ENCODE measurements around the gene TMEM161A.
"Not testable (repeated sequence)": the region's sequence is repeated elsewhere in the genome, so short reads cannot be mapped to it uniquely, and the experiment has no call there.

Gene TMEM161A

GRCh38 chr19:19138109-19138981 lies at the start of gene TMEM161A:
TMEM161A (minus strand) TSS chr19:19138478; CDS start chr19:19138428, 50 bp downstream.
- peak; percentile 83 to 91 for DNase-seq (ENCODE audit: low read depth in 2 of 2, low spot score in 1 of 2)

GRCh38 chr19:19186742-19187141 lies 48.5 kb upstream of the TMEM161A start:
- no peak for DNase-seq (ENCODE audit: low read depth in 2 of 2, low spot score in 1 of 2)

- peak in 1 of 2 donors; percentile 41 for DNase-seq (ENCODE audit: low read depth in 2 of 2, low spot score in 1 of 2)
Observed at GRCh38 chr19:19185853-19186740, 47.8 kb upstream of the TMEM161A start.

GRCh38 chr19:19181488-19181998 lies 43.3 kb upstream of the TMEM161A start:
- DNase-seq (ENCODE audit: low read depth in 2 of 2, low spot score in 1 of 2), result no peak

GRCh38 chr19:19179548-19180441 lies 41.5 kb upstream of the TMEM161A start:
- DNase-seq (ENCODE audit: low read depth in 2 of 2, low spot score in 1 of 2), result no peak

- no peak for DNase-seq (ENCODE audit: low read depth in 2 of 2, low spot score in 1 of 2)
Observed at GRCh38 chr19:19176950-19177349, 38.7 kb upstream of the TMEM161A start.

- not testable (repeated sequence) for DNase-seq (ENCODE audit: low read depth in 2 of 2, low spot score in 1 of 2)
Observed at GRCh38 chr19:19173243-19173642, 35.0 kb upstream of the TMEM161A start.

GRCh38 chr19:19171821-19172532 lies 33.7 kb upstream of the TMEM161A start:
- no peak for DNase-seq (ENCODE audit: low read depth in 2 of 2, low spot score in 1 of 2)

GRCh38 chr19:19170873-19171672 lies 32.8 kb upstream of the TMEM161A start:
- DNase-seq (ENCODE audit: low read depth in 2 of 2, low spot score in 1 of 2), result no peak

GRCh38 chr19:19170053-19170872 lies 32.0 kb upstream of the TMEM161A start, which contains the start of gene MEF2B:
MEF2B (minus strand) TSS chr19:19170263; CDS start chr19:19150735, 19,528 bp downstream.
- peak; percentile 38 to 53 for DNase-seq (ENCODE audit: low read depth in 2 of 2, low spot score in 1 of 2)

GRCh38 chr19:19169236-19170052 lies 31.2 kb upstream of the TMEM161A start:
- no peak for DNase-seq (ENCODE audit: low read depth in 2 of 2, low spot score in 1 of 2)

GRCh38 chr19:19167612-19168011 lies 29.3 kb upstream of the TMEM161A start:
- no peak for DNase-seq (ENCODE audit: low read depth in 2 of 2, low spot score in 1 of 2)

GRCh38 chr19:19165396-19165795 lies 27.1 kb upstream of the TMEM161A start:
- no peak for DNase-seq (ENCODE audit: low read depth in 2 of 2, low spot score in 1 of 2)

GRCh38 chr19:19162495-19162894 lies 24.2 kb upstream of the TMEM161A start:
- DNase-seq (ENCODE audit: low read depth in 2 of 2, low spot score in 1 of 2), result no peak

GRCh38 chr19:19160461-19161035 lies 22.3 kb upstream of the TMEM161A start:
- no peak for DNase-seq (ENCODE audit: low read depth in 2 of 2, low spot score in 1 of 2)

- no peak for DNase-seq (ENCODE audit: low read depth in 2 of 2, low spot score in 1 of 2)
Observed at GRCh38 chr19:19159534-19159933, 21.3 kb upstream of the TMEM161A start.

- DNase-seq (ENCODE audit: low read depth in 2 of 2, low spot score in 1 of 2), result no peak
Observed at GRCh38 chr19:19157808-19158207, 19.5 kb upstream of the TMEM161A start.
